T-cell (primary cell): ENCODE results near the gene SNAPC2. TPM values are rescaled to one million over a fixed set of nuclear protein-coding genes. Genes with fewer than 3 reads are reported as not detected.

Source experiments
- ATAC-seq, 4 experiments: fragments of 200-7000 bp in 3 of 4; fragments of 150-1000 bp in 1 of 4; cut with Tn5 transposase; replicated peaks in 1 of 4; 1 replicate in 3 of 4; 2 replicates in 1 of 4; pipeline ENCODE4 v1.10.0; 2021; ENCODE audit warnings: moderate library complexity in 3 of 4, mild to moderate bottlenecking in 2 of 4, moderate number of reproducible peaks in 1 of 4
- CTCF ChIA-PET, 2 donors: fragments of 300-600 bp; sonication (Branson Sonifier 250); formaldehyde crosslinking; loops; one replicate each; lab custom pipeline; 2022; ENCODE audit warnings: antibody characterized with exemption in 2 of 2; lab: Charles Lee
- POLR2A ChIA-PET, 2 donors: fragments of 300-600 bp; sonication (Branson Sonifier 250); formaldehyde crosslinking; loops; one replicate each; lab custom pipeline; 2022; ENCODE audit warnings: antibody characterized with exemption in 2 of 2; lab: Charles Lee
- DNase-seq, 35 experiments: peaks; one replicate each; pipeline versions ENCODE4 v3.0.0 to v3.0.0-alpha.2; 2013 to 2023
- H3K27ac ChIP-seq: one replicate; pipeline ENCODE4 v1.5.1; 2013; ENCODE audit warnings: low read length
- H3K27me3 ChIP-seq, 2 experiments: replicated peaks in 1 of 2; 1 replicate in 1 of 2; 2 replicates in 1 of 2; pipeline versions ENCODE4 v1.6.1 to v1.7.0; 2013; ENCODE audit warnings: low read length in 1 of 2, mixed read lengths in 1 of 2; ENCODE audit not compliant: control insufficient read depth in 2 of 2, insufficient read depth in 2 of 2; ENCODE audit errors: extremely low read depth in 1 of 2
- H3K36me3 ChIP-seq, 2 donors: 1 replicate in 1 of 2; 2 replicates in 1 of 2; pipeline versions ENCODE4 v1.6.1 to v1.7.0; 2013; ENCODE audit warnings: low read length in 1 of 2; ENCODE audit not compliant: control insufficient read depth in 2 of 2, insufficient read depth in 1 of 2; ENCODE audit errors: extremely low read depth in 1 of 2
- H3K4me1 ChIP-seq, 2 experiments: 1 replicate in 1 of 2; 2 replicates in 1 of 2; pipeline versions ENCODE4 v1.6.1 to v1.7.0; 2013; ENCODE audit warnings: low read length in 2 of 2, mixed read lengths in 1 of 2; ENCODE audit not compliant: insufficient read depth in 2 of 2, control insufficient read depth in 1 of 2; ENCODE audit errors: extremely low read depth in 1 of 2
- H3K4me3 ChIP-seq, 2 donors: 1 replicate in 1 of 2; 2 replicates in 1 of 2; pipeline versions ENCODE4 v1.5.1 to v1.7.0; 2013; ENCODE audit warnings: mild to moderate bottlenecking in 2 of 2, low read length in 1 of 2, moderate library complexity in 1 of 2; ENCODE audit not compliant: control insufficient read depth in 1 of 2; ENCODE audit errors: extremely low read depth in 1 of 2
- H3K9me3 ChIP-seq: 2 replicates; pipeline ENCODE4 v1.7.0; 2013
- H3K27ac Mint-ChIP-seq, 2 donors: one replicate each; pipeline ENCODE4 v1.8.0; 2020 to 2021; ENCODE audit warnings: mild to moderate bottlenecking in 2 of 2, mixed read lengths in 2 of 2
- H3K27me3 Mint-ChIP-seq, 2 donors: one replicate each; pipeline ENCODE4 v1.8.0; 2021 to 2022; ENCODE audit warnings: mixed read lengths in 2 of 2
- H3K36me3 Mint-ChIP-seq: one replicate; pipeline ENCODE4 v1.8.0; 2021; ENCODE audit warnings: mixed read lengths
- H3K4me1 Mint-ChIP-seq, 3 donors: one replicate each; pipeline ENCODE4 v1.8.0; 2020 to 2022; ENCODE audit warnings: mixed read lengths in 3 of 3, mild to moderate bottlenecking in 1 of 3
- H3K4me3 Mint-ChIP-seq, 3 donors: one replicate each; pipeline ENCODE4 v1.8.0; 2020 to 2022; ENCODE audit warnings: mild to moderate bottlenecking in 3 of 3, mixed read lengths in 3 of 3, moderate library complexity in 3 of 3
- H3K9me3 Mint-ChIP-seq, 3 donors: one replicate each; pipeline ENCODE4 v1.8.0; 2020 to 2022; ENCODE audit warnings: mixed read lengths in 3 of 3
- whole genome bisulfite sequencing: methylation state at CpG from one replicate; pipeline ENCODE4 v1.1.5; 2013; ENCODE audit warnings: missing lambda C conversion rate; ENCODE audit not compliant: insufficient coverage; 5-methylcytosine and 5-hydroxymethylcytosine counted together
- total RNA-seq, 35 experiments: library from RNA in 6 of 35; stranded (reverse) in 6 of 35; fragments of 120-200 nt in 1 of 35; gene quantifications; one replicate each; pipeline versions ENCODE4 v1.2.1 to v1.2.4 and lab custom pipeline; 2013 to 2026

SNAPC2 gene, protein sequence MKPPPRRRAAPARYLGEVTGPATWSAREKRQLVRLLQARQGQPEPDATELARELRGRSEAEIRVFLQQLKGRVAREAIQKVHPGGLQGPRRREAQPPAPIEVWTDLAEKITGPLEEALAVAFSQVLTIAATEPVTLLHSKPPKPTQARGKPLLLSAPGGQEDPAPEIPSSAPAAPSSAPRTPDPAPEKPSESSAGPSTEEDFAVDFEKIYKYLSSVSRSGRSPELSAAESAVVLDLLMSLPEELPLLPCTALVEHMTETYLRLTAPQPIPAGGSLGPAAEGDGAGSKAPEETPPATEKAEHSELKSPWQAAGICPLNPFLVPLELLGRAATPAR
- total RNA-seq (10 to 100 TPM in 4 of 5 donors, 1 to 10 TPM in 1; 9.0 to 22.9 (median 18.6) TPM), total RNA-seq (lab: John Stamatoyannopoulos, UW) (5.1 to 16.7 (median 10.3) reads per million in 29 experiments)
- total RNA-seq (2013), result 9.3 TPM

DNA sequence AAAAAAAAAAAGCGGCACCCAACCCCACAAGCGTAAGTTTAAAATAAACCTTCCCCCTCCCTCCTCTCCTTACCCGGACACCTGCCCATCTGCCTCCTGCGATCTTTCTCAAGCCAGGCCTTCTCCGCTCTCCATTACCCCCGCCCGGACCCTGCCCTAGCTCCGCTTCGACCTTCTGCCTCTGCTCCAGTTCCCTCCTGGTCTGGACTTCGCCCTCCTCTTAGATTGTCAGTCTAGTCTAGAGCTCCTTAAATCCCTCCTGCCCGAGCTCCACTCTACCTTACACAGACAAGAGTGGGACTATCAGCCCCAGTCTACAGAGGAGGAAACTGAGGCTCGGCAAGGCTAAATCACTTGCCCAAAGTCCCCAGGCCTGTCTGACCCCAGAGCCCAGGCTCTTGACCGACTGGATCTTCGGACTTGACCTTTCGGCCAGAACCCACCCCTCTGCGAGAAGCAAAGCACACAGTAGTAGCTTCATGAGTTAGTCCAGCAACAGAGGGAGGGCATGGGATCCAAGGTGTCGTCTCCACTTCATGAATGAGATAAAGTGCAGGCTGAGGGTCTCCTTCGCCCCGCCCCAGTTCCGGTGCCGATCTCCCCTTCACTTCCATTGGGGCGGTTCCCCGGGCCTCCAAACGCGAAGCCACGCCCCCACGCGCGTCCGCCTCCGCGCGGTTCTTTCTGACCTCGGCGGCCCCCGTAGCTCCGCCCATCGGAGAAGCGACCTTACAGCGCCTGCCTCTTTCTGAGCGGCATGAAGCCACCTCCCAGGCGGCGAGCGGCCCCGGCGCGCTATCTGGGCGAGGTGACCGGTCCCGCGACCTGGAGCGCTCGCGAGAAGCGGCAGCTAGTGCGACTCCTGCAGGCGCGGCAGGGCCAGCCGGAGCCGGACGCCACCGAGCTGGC is at the start of gene SNAPC2:
TSS of gene SNAPC2 (plus strand) at position 729 of the 909 bp plus-strand sequence. CDS start at position 758, 29 bp downstream.
- H3K27ac Mint-ChIP-seq, result peak within 1 kb of the TSS; percentile 91 to 94
- peak within 1 kb of the TSS; percentile 86 to 94 (median 88) for H3K4me3 Mint-ChIP-seq
- peak within 1 kb of the TSS; percentile 57 for H3K4me3 ChIP-seq
- peak within 1 kb of the TSS; percentile 72 for H3K27ac ChIP-seq
- peaks cover 10 to 31% of the 10 kb centered on the region in 2 donors for H3K27me3 Mint-ChIP-seq
- DNase-seq (peak; percentile 91 to 98 (median 96)), ATAC-seq (peak; percentile 69 to 71 (median 70))
- no peaks in the 10 kb centered on the region for H3K36me3 Mint-ChIP-seq
- H3K4me1 Mint-ChIP-seq, result peaks cover 29 to 53% (median 35%) of the 10 kb centered on the region in 3 donors
- H3K36me3 ChIP-seq, result peaks cover 6 to 13% of the 10 kb centered on the region in 2 donors
- 9% methylated on average over 59 of the region's 62 CpGs for WGBS
- H3K27me3 ChIP-seq, result peaks cover 3 to 45% of the 10 kb centered on the region in 2 experiments
- no peaks in the 10 kb centered on the region for H3K9me3 ChIP-seq
- H3K4me1 ChIP-seq, result peaks cover 17 to 68% of the 10 kb centered on the region in 2 experiments
- ChIA-PET POLR2A (interaction anchor here in 1 of 2 donors (0.6 to 2.2 kb wide), 9 partner anchors 8 to 290 kb away, joined by 3 to 9 read pairs (median 5); partner anchors contain the start of genes MAP2K7, PET100, TIMM44 and XAB2), CTCF (interaction anchor here in 1 of 2 donors (0.6 to 3.6 kb wide), 13 partner anchors 8 to 1918 kb away, joined by 3 to 33 read pairs (median 5); partner anchors contain the start of genes MAP2K7, MCOLN1 and TIMM44)
- H3K9me3 Mint-ChIP-seq, result no peaks in the 10 kb centered on the region

DNA sequence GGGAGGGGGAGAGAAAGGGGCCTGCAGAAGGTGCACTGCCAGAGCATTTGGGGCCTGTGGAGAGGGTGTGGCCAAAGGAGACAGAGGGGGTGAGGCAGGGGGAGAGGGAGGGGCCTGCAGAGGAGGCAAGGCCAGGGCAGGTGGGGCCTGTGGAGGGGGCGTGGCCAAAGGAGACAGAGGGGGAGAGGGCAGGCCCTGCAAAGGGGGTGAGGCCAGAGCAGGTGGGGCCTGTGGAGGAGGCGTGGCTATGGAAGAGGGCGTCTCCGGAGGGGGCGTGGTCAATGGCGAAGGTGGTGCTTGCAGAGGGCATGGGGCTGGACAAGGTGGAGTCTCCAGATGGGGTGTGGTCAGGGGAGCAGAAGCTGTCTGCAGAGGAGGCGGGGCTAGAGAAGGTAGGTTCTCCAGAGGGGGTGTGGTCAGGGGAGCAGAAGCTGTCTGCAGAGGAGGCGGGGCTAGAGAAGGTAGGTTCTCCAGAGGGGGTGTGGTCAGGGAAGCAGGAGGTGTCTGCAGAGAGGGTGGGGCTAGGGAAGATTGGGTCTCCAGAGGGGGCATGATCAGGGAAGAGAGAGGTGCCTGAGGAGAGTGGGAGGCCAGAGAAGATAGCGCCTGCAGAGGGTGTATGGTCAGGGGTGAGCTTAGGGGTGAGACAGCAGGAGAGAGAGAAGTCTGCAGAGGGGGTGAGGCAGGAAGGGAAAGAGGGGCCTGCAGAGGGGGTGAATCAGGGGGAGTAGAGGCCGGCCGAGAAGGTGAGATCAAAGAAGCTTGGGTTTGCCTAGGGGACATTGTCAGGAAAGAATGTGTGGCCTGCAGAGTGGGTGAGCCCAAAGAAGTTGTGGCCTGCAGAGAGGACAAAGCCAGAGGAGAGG is 49.3 kb upstream of the SNAPC2 start:
- 45% methylated on average over 10 of the region's 11 CpGs for WGBS
- no peaks in the 10 kb centered on the region for H3K36me3 ChIP-seq
- Mint-ChIP-seq H3K9me3 (no peaks in the 10 kb centered on the region), H3K27ac (no peak overlapping the region), H3K36me3 (no peaks in the 10 kb centered on the region), H3K27me3 (peaks cover 13 to 17% of the 10 kb centered on the region in 2 donors), H3K4me3 (peak overlapping the region; percentile 40 to 80 (median 41)), H3K4me1 (peaks cover 26 to 38% (median 32%) of the 10 kb centered on the region in 3 donors)
- DNase-seq (peak in 31 of 35 experiments; percentile 39 to 70 (median 56)), ATAC-seq (no peak)
- H3K27ac ChIP-seq, result no peak overlapping the region
- CTCF ChIA-PET, result interaction anchor here in 1 of 2 donors (0.6 to 0.8 kb wide), 3 partner anchors 33 to 74 kb away, joined by 3 to 9 read pairs (median 3); partner anchors contain the start of gene MAP2K7
- POLR2A ChIA-PET, result no interaction called here
- peaks cover 5 to 63% of the 10 kb centered on the region in 2 experiments for H3K4me1 ChIP-seq
- peaks cover 0 to 71% of the 10 kb centered on the region in 2 experiments for H3K27me3 ChIP-seq
- no peaks in the 10 kb centered on the region for H3K9me3 ChIP-seq
- H3K4me3 ChIP-seq, result no peak overlapping the region

DNA sequence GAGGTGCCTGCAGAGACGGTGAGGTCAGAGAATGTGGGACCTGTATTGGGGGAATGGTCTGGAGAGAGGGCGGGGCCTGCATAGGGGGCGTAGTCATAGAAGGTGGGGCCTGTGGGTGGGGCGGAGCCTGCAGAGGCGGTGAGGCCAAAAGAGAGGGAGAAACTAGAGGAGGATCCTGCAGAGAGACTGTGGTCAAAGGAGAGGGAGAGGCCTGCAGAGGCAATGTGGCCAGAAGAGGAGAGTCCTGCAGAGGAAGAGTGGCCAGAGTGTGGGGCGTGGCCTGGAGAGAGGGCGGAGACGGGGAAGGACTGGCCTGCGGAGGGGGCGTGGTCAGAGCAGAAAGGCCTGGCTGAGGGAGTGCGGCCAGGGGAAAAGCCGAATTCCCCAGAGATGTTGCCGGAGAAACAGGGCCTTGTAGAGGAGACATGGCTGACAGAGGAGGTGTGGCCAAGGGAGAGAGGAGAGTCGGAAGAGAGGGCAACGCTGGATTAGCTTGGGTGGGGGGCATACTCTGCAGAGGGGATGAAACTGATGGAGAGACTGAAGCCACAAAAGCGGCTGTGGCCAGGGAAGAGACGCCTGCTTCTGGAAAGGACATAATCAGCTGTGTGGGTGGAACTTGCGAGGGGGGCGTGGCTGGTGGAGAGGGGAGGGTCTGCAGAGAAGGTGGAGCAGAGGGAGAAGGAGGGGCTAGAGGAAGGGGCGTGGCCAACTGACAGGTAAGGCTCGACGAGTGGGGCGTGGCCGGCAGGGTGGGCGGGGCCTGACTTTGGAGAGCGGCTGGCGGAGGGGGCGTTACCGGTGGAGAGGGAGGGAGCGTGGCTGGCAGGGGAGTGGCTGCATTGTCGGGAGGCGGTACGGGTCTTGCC is 48.5 kb upstream of the SNAPC2 start:
- DNase-seq (peak in 34 of 35 experiments; percentile 52 to 94 (median 89)), ATAC-seq (peak in 1 of 4 experiments; percentile 4)
- H3K9me3 Mint-ChIP-seq, result no peaks in the 10 kb centered on the region
- POLR2A ChIA-PET, result no interaction called here
- H3K4me1 Mint-ChIP-seq, result peaks cover 26 to 38% (median 32%) of the 10 kb centered on the region in 3 donors
- H3K27me3 ChIP-seq, result peaks cover 0 to 65% of the 10 kb centered on the region in 2 experiments
- CTCF ChIA-PET, result interaction anchor here in 1 of 2 donors (0.7 to 0.8 kb wide), 2 partner anchors 32 to 191 kb away, joined by 3 read pairs; partner anchors contain the start of genes MAP2K7 and TRAPPC5
- H3K36me3 ChIP-seq, result no peaks in the 10 kb centered on the region
- H3K4me1 ChIP-seq, result peaks cover 5 to 63% of the 10 kb centered on the region in 2 experiments
- 12% methylated on average over 33 of the region's 33 CpGs for WGBS
- H3K4me3 Mint-ChIP-seq, result peak overlapping the region; percentile 40 to 80 (median 41)
- H3K36me3 Mint-ChIP-seq, result no peaks in the 10 kb centered on the region
- H3K27ac Mint-ChIP-seq, result peak overlapping the region in 1 of 2 donors; percentile 32
- H3K27me3 Mint-ChIP-seq, result peaks cover 13 to 19% of the 10 kb centered on the region in 2 donors
- H3K4me3 ChIP-seq, result peak overlapping the region in 1 of 2 donors; percentile 2
- H3K27ac ChIP-seq, result no peak overlapping the region
- no peaks in the 10 kb centered on the region for H3K9me3 ChIP-seq

DNA sequence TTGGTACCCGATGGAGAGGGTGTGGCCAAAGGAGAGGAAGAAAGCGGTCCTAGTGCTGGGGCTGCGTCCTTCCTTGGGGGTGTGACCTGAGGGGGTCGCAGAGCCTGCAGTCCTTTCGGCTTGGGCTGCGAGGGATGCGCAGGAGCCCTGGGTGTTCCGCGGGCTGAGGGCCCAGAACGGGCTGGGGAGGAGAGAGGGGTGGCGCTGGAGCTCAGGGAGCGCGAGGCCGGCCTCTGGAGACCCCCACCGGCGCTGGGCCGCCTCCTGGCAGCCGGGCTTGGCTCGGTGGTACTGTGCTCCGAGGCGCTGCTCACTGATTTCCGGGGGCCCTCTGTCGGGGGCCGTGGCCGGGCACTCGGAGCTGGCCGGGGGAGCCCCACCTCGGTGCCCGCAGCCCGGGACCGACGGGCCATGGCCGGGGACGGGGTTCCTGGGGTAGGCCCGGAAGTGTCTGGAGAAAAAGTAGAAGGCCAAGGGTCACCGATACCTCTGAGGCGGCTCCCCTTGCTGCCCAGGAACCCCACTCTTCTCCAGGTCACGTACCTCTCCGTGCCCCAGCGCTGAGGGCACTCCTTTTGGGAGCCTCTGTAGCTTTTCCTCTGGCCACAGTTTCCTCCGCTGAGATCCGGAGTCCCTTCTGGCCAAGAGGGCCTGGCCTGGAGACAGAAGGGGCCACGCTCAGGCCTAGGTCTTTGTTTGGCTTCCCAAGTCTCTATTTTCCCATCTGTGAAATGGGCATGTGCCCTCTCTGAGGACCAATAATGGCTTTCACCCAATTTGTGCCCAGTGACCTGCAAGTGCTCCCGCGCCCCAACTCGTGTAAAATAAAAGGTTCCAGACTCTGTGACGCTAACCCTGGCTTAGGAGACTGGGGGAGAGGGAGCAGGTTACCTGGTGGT is 47.6 kb upstream of the SNAPC2 start:
- Mint-ChIP-seq H3K27me3 (peaks cover 13 to 19% of the 10 kb centered on the region in 2 donors), H3K27ac (no peak overlapping the region), H3K4me1 (peaks cover 26 to 38% (median 32%) of the 10 kb centered on the region in 3 donors), H3K4me3 (peak overlapping the region; percentile 25 to 80 (median 34)), H3K9me3 (no peaks in the 10 kb centered on the region), H3K36me3 (no peaks in the 10 kb centered on the region)
- POLR2A ChIA-PET, result no interaction called here
- Histone ChIP-seq H3K27me3 (peaks cover 0 to 57% of the 10 kb centered on the region in 2 experiments), H3K36me3 (no peaks in the 10 kb centered on the region), H3K4me3 (no peak overlapping the region), H3K9me3 (no peaks in the 10 kb centered on the region), H3K27ac (no peak overlapping the region), H3K4me1 (peaks cover 5 to 63% of the 10 kb centered on the region in 2 experiments)
- DNase-seq (no peak), ATAC-seq (no peak)
- CTCF ChIA-PET, result interaction anchor here in 1 of 2 donors (0.7 kb wide), 1 partner anchor 192 kb away, joined by 3 read pairs; the partner anchor contains the start of gene TRAPPC5
- WGBS, result 48% methylated on average over 34 of the region's 47 CpGs
